Measurements from ENCODE around the gene KASH5.

Gene KASH5

DNA sequence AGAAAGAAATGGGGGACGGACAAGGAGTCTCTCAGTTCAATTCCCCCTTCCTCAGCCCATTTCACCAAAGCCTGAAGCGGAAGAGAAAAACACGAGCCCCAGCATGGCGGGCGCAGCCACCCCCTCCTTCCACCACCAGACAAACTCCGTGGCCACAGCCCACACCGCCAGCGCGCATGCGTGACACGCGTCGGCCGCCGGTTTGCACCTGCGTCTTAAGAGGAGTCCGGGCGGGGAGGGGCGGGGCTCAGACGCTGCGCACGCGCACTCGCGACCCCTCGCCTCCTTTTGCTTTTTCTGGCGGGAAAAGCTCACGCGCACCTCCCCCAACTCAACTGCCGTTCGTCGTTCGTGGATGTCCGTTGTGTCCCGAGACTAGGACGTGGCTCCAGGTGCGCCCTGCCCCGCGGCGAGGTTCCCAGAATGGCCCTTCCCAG lies at the start of gene KASH5:
Gene KASH5, plus strand, starts transcription at position 314 of the 437 bp plus-strand sequence. CDS start 2,635 bp downstream, outside the sequence.
- DNase-seq (ENCODE audit: low read depth): peak; percentile 82

DNA sequence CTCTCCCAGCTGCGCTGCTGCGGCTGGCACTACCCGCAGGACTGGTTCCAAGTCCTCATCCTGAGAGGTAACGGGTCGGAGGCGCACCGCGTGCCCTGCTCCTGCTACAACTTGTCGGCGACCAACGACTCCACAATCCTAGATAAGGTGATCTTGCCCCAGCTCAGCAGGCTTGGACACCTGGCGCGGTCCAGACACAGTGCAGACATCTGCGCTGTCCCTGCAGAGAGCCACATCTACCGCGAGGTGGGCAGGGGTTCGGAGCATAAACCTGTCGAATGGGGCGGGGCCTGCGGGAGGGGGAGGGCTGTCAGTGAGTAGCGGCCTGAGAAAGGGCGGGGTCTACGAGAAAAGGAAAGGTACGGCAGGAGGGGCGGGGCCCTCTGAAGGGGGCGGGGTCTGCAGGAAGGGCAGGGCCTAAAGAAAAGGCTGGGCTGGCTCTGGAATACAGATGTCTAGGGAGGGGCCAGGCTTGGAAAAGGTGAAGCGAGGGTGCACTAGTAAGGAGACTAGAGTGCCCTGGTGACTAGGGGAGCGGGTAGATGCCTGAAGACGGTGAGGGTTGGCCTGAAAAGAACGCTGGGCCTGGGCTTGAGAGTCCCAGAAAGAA lies 49.3 kb upstream of the KASH5 start:
- no peak for DNase-seq (ENCODE audit: low read depth)

GRCh38 chr19:49339301-49340068 lies 48.6 kb upstream of the KASH5 start:
- no peak for DNase-seq (ENCODE audit: low read depth)

DNA sequence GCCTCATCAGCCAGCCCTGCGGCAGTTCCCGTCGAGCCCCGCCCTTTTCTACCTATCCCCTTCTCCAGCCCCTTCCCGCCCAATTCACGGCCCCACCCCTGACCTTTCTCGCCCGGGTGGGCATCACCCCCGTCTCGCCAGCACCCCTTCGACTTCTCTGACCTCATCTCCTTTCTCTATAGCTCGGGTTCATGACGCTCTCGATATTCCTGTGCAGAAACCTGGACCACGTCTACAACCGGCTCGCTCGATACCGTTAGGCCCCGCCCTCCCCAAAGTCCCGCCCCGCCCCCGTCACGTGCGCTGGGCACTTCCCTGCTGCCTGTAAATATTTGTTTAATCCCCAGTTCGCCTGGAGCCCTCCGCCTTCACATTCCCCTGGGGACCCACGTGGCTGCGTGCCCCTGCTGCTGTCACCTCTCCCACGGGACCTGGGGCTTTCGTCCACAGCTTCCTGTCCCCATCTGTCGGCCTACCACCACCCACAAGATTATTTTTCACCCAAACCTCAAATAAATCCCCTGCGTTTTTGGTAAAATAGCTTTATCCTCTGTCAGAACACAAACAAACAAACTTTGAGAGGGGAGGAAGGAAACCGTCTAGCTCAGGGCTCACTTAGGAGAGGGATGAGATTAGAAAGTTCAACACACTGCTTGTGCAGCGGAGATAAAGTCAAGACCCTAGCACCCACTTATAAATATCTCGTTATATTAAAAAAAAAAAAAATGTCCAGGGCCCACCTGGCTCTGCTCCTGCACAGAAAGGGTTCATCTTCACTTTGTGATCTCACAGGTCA lies 47.8 kb upstream of the KASH5 start:
- no peak for DNase-seq (ENCODE audit: low read depth)

GRCh38 chr19:49340865-49341718 lies 47.0 kb upstream of the KASH5 start:
- no peak for DNase-seq (ENCODE audit: low read depth)

- DNase-seq (ENCODE audit: low read depth): no peak
These were observed 45.7 kb upstream of the KASH5 start for GRCh38 chr19:49342291-49342721.

DNA sequence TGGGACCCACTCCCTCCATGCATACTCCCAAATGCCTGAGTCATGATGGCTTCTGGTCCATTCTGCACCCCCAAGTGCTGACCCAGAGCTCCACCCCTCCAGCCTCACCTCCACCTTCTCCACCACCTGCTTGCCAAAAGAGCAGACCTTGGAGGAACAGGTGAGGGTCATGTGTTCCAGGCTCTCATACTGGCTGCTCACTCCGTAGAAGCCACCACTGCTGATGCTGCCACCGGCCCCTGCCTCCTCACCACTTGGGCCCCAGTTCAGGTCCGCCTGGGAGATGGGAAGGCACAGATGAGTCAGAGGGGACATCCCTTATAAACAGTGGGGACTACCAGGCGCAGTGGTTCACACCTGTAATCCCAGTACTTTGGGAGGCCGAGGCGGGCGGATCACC lies 44.9 kb upstream of the KASH5 start:
- DNase-seq (ENCODE audit: low read depth): no peak

DNA sequence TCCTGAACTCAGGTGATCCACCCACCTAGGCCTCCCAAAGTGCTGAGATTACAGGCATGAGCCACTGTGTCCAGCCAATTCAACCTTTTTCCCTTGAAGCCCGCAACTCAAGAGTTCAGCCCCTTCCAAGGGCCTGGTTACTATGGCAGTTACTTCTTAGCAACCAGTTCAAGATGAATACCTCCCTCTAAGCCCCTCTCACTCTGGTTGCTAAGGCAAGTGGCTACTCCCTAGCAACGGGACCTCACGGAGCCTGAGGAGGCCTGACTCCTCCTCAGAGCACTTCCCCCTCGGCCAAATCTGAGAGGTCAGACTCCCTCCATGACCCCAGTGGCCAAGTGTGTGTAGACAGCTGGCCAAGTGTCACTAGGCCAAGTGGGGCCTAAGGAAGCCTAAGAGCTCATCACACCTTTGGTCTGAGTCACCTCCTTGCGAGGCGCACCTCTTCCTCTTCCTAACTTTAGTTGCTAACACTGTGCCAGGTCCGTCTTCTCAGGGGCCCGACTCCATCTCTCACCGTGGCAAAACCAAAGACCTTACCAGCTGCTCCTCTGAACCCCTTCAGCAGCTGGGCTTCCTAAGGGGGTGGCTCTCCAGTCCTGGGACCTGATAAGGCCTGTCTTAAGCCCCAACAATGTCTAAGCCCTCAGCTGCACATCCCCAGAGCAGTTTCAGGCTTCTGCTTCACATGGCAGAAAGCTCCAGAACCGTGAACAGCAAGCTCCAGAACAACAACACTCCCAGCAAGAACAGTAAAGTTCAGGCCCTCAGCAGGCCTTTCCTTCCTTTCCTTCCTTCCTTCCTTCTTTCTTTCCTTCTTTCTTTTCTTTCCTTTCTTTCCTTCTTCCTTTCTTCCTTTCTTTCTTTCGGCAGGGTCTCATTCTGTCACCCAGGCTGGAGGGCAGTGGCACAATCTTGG lies 43.3 kb upstream of the KASH5 start:
- DNase-seq (ENCODE audit: low read depth): no peak

- no peak for DNase-seq (ENCODE audit: low read depth)
These were observed 40.9 kb upstream of the KASH5 start for GRCh38 chr19:49347191-49347590.

- DNase-seq (ENCODE audit: low read depth): no peak
These were observed 40.2 kb upstream of the KASH5 start for GRCh38 chr19:49347835-49348234.

GRCh38 chr19:49348305-49349189 lies 39.5 kb upstream of the KASH5 start:
- no peak for DNase-seq (ENCODE audit: low read depth)

GRCh38 chr19:49349567-49349966 lies 38.5 kb upstream of the KASH5 start:
- no peak for DNase-seq (ENCODE audit: low read depth)

GRCh38 chr19:49355909-49356353 lies 32.1 kb upstream of the KASH5 start:
- DNase-seq (ENCODE audit: low read depth): no peak

DNA sequence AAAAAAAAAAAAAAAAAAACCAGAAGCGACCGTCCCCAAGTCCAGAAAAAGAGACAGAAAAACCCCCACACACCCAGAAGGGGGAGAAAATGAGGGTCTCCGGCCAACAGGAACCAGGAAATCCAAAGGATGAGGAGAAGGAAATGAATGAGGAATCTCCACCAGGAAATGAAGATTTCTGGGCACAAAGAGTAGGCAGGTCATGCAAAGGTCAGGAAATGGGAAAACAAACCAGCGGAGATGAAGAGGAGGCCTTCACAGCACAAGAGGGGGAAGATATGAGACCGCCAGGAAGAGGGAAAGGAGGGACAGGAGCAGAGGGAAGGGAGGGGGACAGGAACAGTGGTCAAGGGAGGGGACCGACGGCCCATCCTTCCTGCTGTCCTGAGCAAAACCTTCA lies 31.7 kb upstream of the KASH5 start:
- no peak for DNase-seq (ENCODE audit: low read depth)

- DNase-seq (ENCODE audit: low read depth): no peak
These were observed 30.9 kb upstream of the KASH5 start for GRCh38 chr19:49357186-49357585.

- no peak for DNase-seq (ENCODE audit: low read depth)
These were observed 27.9 kb upstream of the KASH5 start for GRCh38 chr19:49359851-49360820.

DNA sequence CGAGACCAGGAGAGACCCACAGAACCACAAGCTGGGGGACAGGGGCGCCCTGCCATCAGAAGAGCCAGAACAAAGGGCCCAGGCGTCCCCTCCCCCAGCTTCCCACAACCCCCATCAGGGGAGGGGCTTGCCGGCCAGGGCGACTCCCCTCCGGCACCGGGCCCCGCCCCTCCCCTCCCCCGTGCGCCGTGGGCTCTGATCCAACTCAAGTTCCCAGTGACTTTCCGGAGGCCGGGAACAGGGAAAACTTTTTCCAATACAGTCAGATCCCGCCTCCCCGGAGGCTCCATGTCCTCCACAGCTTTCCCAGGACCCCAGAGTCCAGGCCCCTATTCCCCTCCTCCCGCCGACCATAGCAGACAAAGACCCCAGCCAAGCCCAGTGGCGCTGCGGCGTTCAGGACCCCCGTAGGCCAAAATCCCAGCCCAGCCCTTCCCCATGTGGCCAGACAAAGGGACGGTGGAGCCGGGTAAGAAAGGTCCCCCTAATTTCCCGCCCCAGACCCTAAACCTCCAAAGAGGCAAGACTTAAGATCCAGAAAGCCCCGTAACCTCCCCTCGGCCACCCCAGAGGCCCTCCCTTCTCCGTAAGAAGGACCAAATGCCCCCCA lies 26.5 kb upstream of the KASH5 start:
- DNase-seq (ENCODE audit: low read depth): no peak

All from stimulated activated CD8-positive, alpha-beta memory T cell treated with anti-CD3 and anti-CD28 coated beads, Interleukin-12 subunit alpha, Interleukin-12 subunit beta, amount 100 ng/mL, for 1 hour (primary cell).